H1 (cell line): ENCODE measurements around the gene TARP.

Source experiments
- CTCF ChIA-PET: fragments of 300-600 bp; sonication (Branson Sonifier 250); formaldehyde crosslinking; loops from one replicate; lab custom pipeline; 2021; ENCODE audit not compliant: partially characterized antibody; lab: Charles Lee
- POLR2A ChIA-PET: fragments of 300-600 bp; sonication (Branson Sonifier 250); formaldehyde crosslinking; loops from one replicate; lab custom pipeline; 2021; ENCODE audit warnings: inconsistent platforms; ENCODE audit not compliant: partially characterized antibody; lab: Charles Lee
- DNase-seq, 2 experiments: peaks; one replicate each; pipeline versions ENCODE4 v3.0.0 to v3.0.0-alpha.2; 2010 to 2022; ENCODE audit warnings: low spot score in 2 of 2, low read depth in 1 of 2, mixed read lengths in 1 of 2
- FAIRE-seq: peaks from 2 replicates; lab custom pipeline; 2011; peaks lifted over from hg19 to GRCh38; lab: Jason Lieb, UNC
- H2AFZ ChIP-seq: 2 replicates; pipeline ENCODE4 v1.8.1; 2012; ENCODE audit warnings: low read length, inconsistent platforms
- H2AK5ac ChIP-seq: 2 replicates; pipeline ENCODE4 v1.6.1; 2013; ENCODE audit warnings: low read depth, low read length
- H2BK120ac ChIP-seq: replicated peaks from 2 replicates; pipeline ENCODE3; 2013; ENCODE audit warnings: low read depth, low read length, inconsistent platforms
- H2BK12ac ChIP-seq: 2 replicates; pipeline ENCODE4 v1.6.1; 2013; ENCODE audit warnings: low read depth, low read length
- H2BK15ac ChIP-seq: 2 replicates; pipeline ENCODE4 v1.6.1; 2013; ENCODE audit warnings: low read length
- H2BK20ac ChIP-seq: 2 replicates; pipeline ENCODE4 v1.6.1; 2013; ENCODE audit warnings: low read length
- H2BK5ac ChIP-seq: 2 replicates; pipeline ENCODE4 v1.6.1; 2013; ENCODE audit warnings: low read depth, low read length
- H3K14ac ChIP-seq: 2 replicates; pipeline ENCODE4 v1.6.1; 2013; ENCODE audit warnings: inconsistent platforms; ENCODE audit not compliant: insufficient read length
- H3K18ac ChIP-seq: 2 replicates; pipeline ENCODE4 v1.6.1; 2013; ENCODE audit warnings: low read length; ENCODE audit errors: extremely low read depth
- H3K23ac ChIP-seq: 2 replicates; pipeline ENCODE4 v1.6.1; 2013; ENCODE audit warnings: inconsistent platforms; ENCODE audit not compliant: insufficient read length
- H3K23me2 ChIP-seq: 2 replicates; pipeline ENCODE4 v1.6.1; 2013; ENCODE audit warnings: low read depth, low read length
- H3K27ac ChIP-seq: 2 replicates; pipeline ENCODE4 v1.6.1; 2011; ENCODE audit warnings: low read depth, low read length, inconsistent platforms
- H3K27me3 ChIP-seq, 4 experiments: replicated peaks in 1 of 4; 1 replicate in 1 of 4; 2 replicates in 3 of 4; pipeline versions ENCODE4 v1.6.1 to v1.8.1; 2011 to 2013; ENCODE audit warnings: low read length in 3 of 4, mild to moderate bottlenecking in 3 of 4, inconsistent platforms in 2 of 4, mixed read lengths in 2 of 4, moderate library complexity in 1 of 4; ENCODE audit not compliant: control insufficient read depth in 3 of 4, insufficient read depth in 3 of 4; ENCODE audit errors: extremely low read depth in 1 of 4
- H3K36me3 ChIP-seq, 4 experiments: 2 replicates each; pipeline versions ENCODE4 v1.6.1 to v1.8.1; 2011 to 2013; ENCODE audit warnings: mild to moderate bottlenecking in 4 of 4, low read length in 3 of 4, moderate library complexity in 2 of 4, control low read depth in 1 of 4, inconsistent platforms in 1 of 4; ENCODE audit not compliant: insufficient read depth in 4 of 4, control insufficient read depth in 2 of 4
- H3K4ac ChIP-seq: replicated peaks from 2 replicates; pipeline ENCODE3; 2013; ENCODE audit warnings: low read length, low read depth, mixed read lengths, inconsistent platforms; ENCODE audit not compliant: insufficient read length
- H3K4me1 ChIP-seq, 4 experiments: replicated peaks in 1 of 4; 1 replicate in 1 of 4; 2 replicates in 3 of 4; pipeline versions ENCODE4 v1.6.1 to v1.8.1; 2011 to 2013; ENCODE audit warnings: low read length in 3 of 4, inconsistent platforms in 2 of 4, mixed read lengths in 1 of 4; ENCODE audit not compliant: insufficient read depth in 4 of 4, control insufficient read depth in 3 of 4
- H3K4me2 ChIP-seq, 2 experiments: 2 replicates each; pipeline versions ENCODE4 v1.6.1 to v1.8.1; 2011 to 2013; ENCODE audit warnings: low read depth in 2 of 2, low read length in 2 of 2, control low read depth in 1 of 2, inconsistent platforms in 1 of 2, mild to moderate bottlenecking in 1 of 2; ENCODE audit not compliant: insufficient read depth in 1 of 2
- H3K4me3 ChIP-seq, 4 experiments: fragments of 200-600, 300-600 bp in 1 of 4; sonication (generic), shearing (Covaris generic), sonication (Bioruptor Twin) in 1 of 4; 2 replicates each; pipeline versions ENCODE4 v1.5.1 to v1.8.1; 2011 to 2016; ENCODE audit warnings: low read length in 4 of 4, low read depth in 3 of 4, control low read depth in 2 of 4, inconsistent platforms in 2 of 4, mild to moderate bottlenecking in 2 of 4, mixed read lengths in 1 of 4, moderate library complexity in 1 of 4; ENCODE audit not compliant: insufficient read depth in 2 of 4; ENCODE audit errors: extremely low read depth in 1 of 4
- H3K56ac ChIP-seq: replicated peaks from 2 replicates; pipeline ENCODE3; 2013; ENCODE audit warnings: low read depth, mild to moderate bottlenecking, mixed read lengths, low read length, inconsistent platforms; ENCODE audit not compliant: insufficient read length
- H3K79me1 ChIP-seq: 2 replicates; pipeline ENCODE4 v1.6.1; 2013; ENCODE audit warnings: low read depth, low read length, control low read depth
- H3K79me2 ChIP-seq, 2 experiments: 2 replicates each; pipeline versions ENCODE4 v1.6.1 to v1.8.1; 2012 to 2013; ENCODE audit warnings: low read length in 2 of 2, mild to moderate bottlenecking in 2 of 2, inconsistent platforms in 1 of 2; ENCODE audit not compliant: insufficient read depth in 2 of 2, control insufficient read depth in 1 of 2
- H3K9ac ChIP-seq, 4 experiments: replicated peaks in 1 of 4; 1 replicate in 1 of 4; 2 replicates in 3 of 4; pipeline versions ENCODE4 v1.6.1 to v1.8.1; 2011 to 2013; ENCODE audit warnings: low read depth in 3 of 4, low read length in 3 of 4, control low read depth in 2 of 4, mild to moderate bottlenecking in 2 of 4, moderate library complexity in 2 of 4, inconsistent platforms in 1 of 4; ENCODE audit errors: extremely low read depth in 1 of 4
- H3K9me3 ChIP-seq, 2 experiments: 2 replicates each; pipeline versions ENCODE4 v1.6.1 to v1.8.1; 2012 to 2013; ENCODE audit warnings: mild to moderate bottlenecking in 2 of 2, moderate library complexity in 2 of 2, control low read depth in 1 of 2, inconsistent platforms in 1 of 2, low read depth in 1 of 2, low read length in 1 of 2, mixed read lengths in 1 of 2; ENCODE audit not compliant: insufficient read depth in 2 of 2
- H4K20me1 ChIP-seq, 2 experiments: replicated peaks in 1 of 2; 2 replicates each; pipeline versions ENCODE3 to v1.8.1; 2011 to 2013; ENCODE audit warnings: inconsistent platforms in 2 of 2, low read length in 2 of 2, mild to moderate bottlenecking in 1 of 2; ENCODE audit not compliant: insufficient read depth in 2 of 2, control insufficient read depth in 1 of 2
- H4K5ac ChIP-seq: 2 replicates; pipeline ENCODE4 v1.6.1; 2013; ENCODE audit warnings: low read length, low read depth, mixed read lengths, inconsistent platforms; ENCODE audit not compliant: insufficient read length
- H4K8ac ChIP-seq: 2 replicates; pipeline ENCODE4 v1.8.0; 2013; ENCODE audit warnings: mild to moderate bottlenecking, moderate library complexity, low read length, inconsistent platforms; ENCODE audit not compliant: insufficient read depth; ENCODE audit errors: extremely low read depth
- H4K91ac ChIP-seq: replicated peaks from 2 replicates; pipeline ENCODE3; 2013; ENCODE audit warnings: low read length, mixed read lengths, inconsistent platforms; ENCODE audit not compliant: insufficient read length
- ATF2 ChIP-seq: IDR thresholded peaks from 2 replicates; pipeline ENCODE4 v1.6.1; 2012; ENCODE audit warnings: low read length, inconsistent platforms
- BCL11A ChIP-seq, 2 experiments: IDR thresholded peaks; one replicate each; pipeline ENCODE4 v1.6.1; 2011; ENCODE audit warnings: low read depth in 2 of 2, low read length in 2 of 2, mild to moderate bottlenecking in 2 of 2
- EP300 ChIP-seq, 2 experiments: IDR thresholded peaks; 1 replicate in 1 of 2; 2 replicates in 1 of 2; pipeline ENCODE4 v1.6.1; 2011 to 2012; ENCODE audit warnings: low read depth in 2 of 2, low read length in 2 of 2, mild to moderate bottlenecking in 2 of 2, borderline replicate concordance in 1 of 2, inconsistent platforms in 1 of 2, moderate library complexity in 1 of 2
- HDAC2 ChIP-seq, 2 experiments: fragments of 300-600 bp in 1 of 2; sonication (generic) in 1 of 2; IDR thresholded peaks; 2 replicates each; pipeline ENCODE4 v1.6.1; 2011 to 2012; ENCODE audit warnings: low read depth in 2 of 2, low read length in 2 of 2, mild to moderate bottlenecking in 2 of 2, moderate library complexity in 2 of 2, borderline replicate concordance in 1 of 2, inconsistent platforms in 1 of 2
- HDAC6 ChIP-seq: IDR thresholded peaks from one replicate; pipeline ENCODE4 v1.7.1; 2012; ENCODE audit warnings: low read depth, mild to moderate bottlenecking, inconsistent platforms, low read length, moderate library complexity
- MAFK ChIP-seq: IDR thresholded peaks from 2 replicates; pipeline ENCODE4 v1.6.1; 2012; ENCODE audit warnings: low read depth, mild to moderate bottlenecking, improper control_type of control experiment, low read length
- PHF8 ChIP-seq: fragments of 200-600 bp; sonication (generic); conservative IDR thresholded peaks from 2 replicates; pipeline ENCODE4 v1.7.1; 2012; ENCODE audit warnings: low read depth, mild to moderate bottlenecking, inconsistent platforms, low read length, moderate library complexity
- RFX5 ChIP-seq: IDR thresholded peaks from 2 replicates; pipeline ENCODE4 v1.6.1; 2011; ENCODE audit warnings: low read depth, low read length, improper control_type of control experiment, borderline replicate concordance
- SUZ12 ChIP-seq: fragments of 200-600 bp; sonication (generic); IDR thresholded peaks from 2 replicates; pipeline ENCODE4 v1.6.1; 2012; ENCODE audit warnings: mild to moderate bottlenecking, inconsistent platforms, low read length, moderate library complexity, mixed read lengths
- TAF7 ChIP-seq: optimal IDR thresholded peaks from 2 replicates; pipeline ENCODE3; 2011; ENCODE audit warnings: low read depth, mild to moderate bottlenecking, inconsistent platforms, low read length, moderate library complexity, borderline replicate concordance
- TCF12 ChIP-seq: IDR thresholded peaks from 2 replicates; pipeline ENCODE4 v1.6.1; 2011; ENCODE audit warnings: low read depth, mild to moderate bottlenecking, low read length
- ZNF274 ChIP-seq: IDR thresholded peaks from 2 replicates; pipeline ENCODE4 v1.7.0; 2012; ENCODE audit warnings: low read length, borderline replicate concordance; ENCODE audit errors: extremely low read depth
- WGBS, 2 experiments: shearing (Covaris generic) in 1 of 2; methylation state at CpG; one replicate each; pipeline versions ENCODE4 v1.1.6 to v1.1.7; 2013 to 2015; ENCODE audit warnings: low lambda C conversion rate in 2 of 2, mixed read lengths in 2 of 2, inconsistent platforms in 1 of 2, low coverage in 1 of 2, missing lambda C conversion rate in 1 of 2; ENCODE audit not compliant: insufficient replicate concordance in 2 of 2, insufficient coverage in 1 of 2, insufficient read length in 1 of 2; ENCODE audit errors: extremely low coverage in 1 of 2, missing lambda C conversion rate in 1 of 2; 5-methylcytosine and 5-hydroxymethylcytosine counted together

TARP gene

DNA sequence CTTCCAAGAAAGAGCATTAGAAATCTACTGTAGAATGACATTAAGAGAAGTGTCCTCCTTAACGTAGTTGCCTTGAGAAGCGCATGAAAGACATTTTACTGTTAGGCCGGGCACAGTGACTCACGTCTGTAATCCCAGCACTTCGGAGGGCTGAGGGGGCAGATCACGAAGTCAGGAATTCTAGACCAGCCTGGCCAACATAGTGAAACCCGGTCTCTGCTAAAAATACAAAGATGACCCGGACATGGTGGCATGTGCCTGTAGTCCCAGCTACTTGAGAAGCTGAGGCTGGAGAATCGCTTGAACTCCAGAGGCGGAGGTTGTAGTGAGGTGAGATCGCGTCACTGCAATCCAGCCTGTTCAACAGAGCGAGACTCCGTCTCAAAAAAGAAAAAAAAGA is 28.9 kb downstream of the TARP start:
- Histone ChIP-seq H3K18ac (no peak overlapping the region), H4K91ac (no peak overlapping the region), H3K79me2 (no peaks in the 10 kb centered on the region), H3K14ac (no peak overlapping the region), H3K9ac (no peak overlapping the region), H3K23ac (no peak overlapping the region), H3K4me3 (no peak overlapping the region), H2BK20ac (no peak overlapping the region), H2AK5ac (no peak overlapping the region), H3K4me1 (no peaks in the 10 kb centered on the region), H2BK12ac (no peak overlapping the region), H3K27me3 (peaks cover 0 to 1% (median 0%) of the 10 kb centered on the region in 4 experiments; a peak in 1 of 7 replicates), H3K36me3 (no peaks in the 10 kb centered on the region), H3K56ac (no peak overlapping the region), H3K23me2 (no peaks in the 10 kb centered on the region; the same call in 1 of the 2 replicates), H4K5ac (no peak overlapping the region), H2BK15ac (no peak overlapping the region), H2AFZ (no peak overlapping the region), H3K9me3 (no peaks in the 10 kb centered on the region), H4K8ac (no peak overlapping the region), H4K20me1 (no peaks in the 10 kb centered on the region), H2BK5ac (no peak overlapping the region), H3K27ac (no peak overlapping the region), H2BK120ac (no peak overlapping the region), H3K4ac (no peak overlapping the region), H3K4me2 (no peak overlapping the region), H3K79me1 (no peaks in the 10 kb centered on the region)
- DNase-seq: no peak
- ChIA-PET POLR2A (no interaction called here), CTCF (interaction anchor here (1.3 kb wide), 1 partner anchor 74 kb away, joined by 3 read pairs; no protein-coding TSS in a partner anchor)
- no peak for FAIRE-seq
- WGBS, 2 experiments: 93% methylated on average over 14 of the region's 14 CpGs; no CpG with 5 or more reads in 1 of the 2 experiments
- TF ChIP-seq TCF12 (no peak), SUZ12 (no peak), HDAC2 (IDR thresholded peaks at IDR 0.05; ENCODE audit: borderline replicate concordance in 1 of 2, low read depth in 2 of 2, low read length in 2 of 2) (no peak), HDAC6 (no peak), EP300 (IDR thresholded peaks at IDR 0.05; ENCODE audit: borderline replicate concordance in 1 of 2, low read depth in 2 of 2, low read length in 2 of 2) (no peak), ZNF274 (no peak), RFX5 (no peak), MAFK (no peak), TAF7 (no peak), BCL11A (IDR thresholded peaks at IDR 0.05; ENCODE audit: low read depth in 2 of 2, low read length in 2 of 2) (no peak), ATF2 (no peak), PHF8 (no peak)
